HL-60 (cell line): ENCODE results near the gene PSMD11.

Experiments
- DNase-seq, 2 experiments: peaks; one replicate each; pipeline ENCODE4 v3.0.0-alpha.2; 2010 to 2020; ENCODE audit warnings: low read depth in 1 of 2, low spot score in 1 of 2
- H3K27ac ChIP-seq: fragments of 250-450 bp; sonication (Bioruptor Pico); replicated peaks from 2 replicates; pipeline ENCODE4 v1.5.1; 2020; ENCODE audit warnings: mild to moderate bottlenecking, moderate library complexity
- H3K27me3 ChIP-seq: fragments of 250-450 bp; sonication (Bioruptor Pico); 2 replicates; pipeline ENCODE4 v1.5.1; 2021; ENCODE audit warnings: mild to moderate bottlenecking, moderate library complexity; ENCODE audit not compliant: insufficient read depth, poor library complexity, severe bottlenecking
- H3K4me3 ChIP-seq: replicated peaks from 2 replicates; pipeline ENCODE4 v1.5.1; 2011; ENCODE audit warnings: mild to moderate bottlenecking, control low read depth, low read length; ENCODE audit not compliant: insufficient read depth
- GABPA ChIP-seq: IDR thresholded peaks from 2 replicates; pipeline ENCODE4 v1.6.1; 2012; ENCODE audit warnings: low read depth
- POLR2AphosphoS5 ChIP-seq: IDR thresholded peaks from 2 replicates; pipeline ENCODE4 v1.6.1; 2012; ENCODE audit warnings: low read depth
- SPI1 ChIP-seq: IDR thresholded peaks from 2 replicates; pipeline ENCODE4 v1.6.1; 2012; ENCODE audit warnings: low read depth, mild to moderate bottlenecking, borderline replicate concordance
- TF ChIP-seq, protein P1 (sequence below): IDR thresholded peaks from one replicate; pipeline ENCODE4 v1.5.1; 2011; ENCODE audit warnings: low read length, control low read depth, inconsistent platforms; ENCODE audit not compliant: insufficient read depth
- TF ChIP-seq, protein P2 (sequence below): IDR thresholded peaks from 2 replicates; pipeline ENCODE4 v1.6.1; 2012; ENCODE audit warnings: low read depth; ENCODE audit not compliant: insufficient replicate concordance

Gene PSMD11

DNA sequence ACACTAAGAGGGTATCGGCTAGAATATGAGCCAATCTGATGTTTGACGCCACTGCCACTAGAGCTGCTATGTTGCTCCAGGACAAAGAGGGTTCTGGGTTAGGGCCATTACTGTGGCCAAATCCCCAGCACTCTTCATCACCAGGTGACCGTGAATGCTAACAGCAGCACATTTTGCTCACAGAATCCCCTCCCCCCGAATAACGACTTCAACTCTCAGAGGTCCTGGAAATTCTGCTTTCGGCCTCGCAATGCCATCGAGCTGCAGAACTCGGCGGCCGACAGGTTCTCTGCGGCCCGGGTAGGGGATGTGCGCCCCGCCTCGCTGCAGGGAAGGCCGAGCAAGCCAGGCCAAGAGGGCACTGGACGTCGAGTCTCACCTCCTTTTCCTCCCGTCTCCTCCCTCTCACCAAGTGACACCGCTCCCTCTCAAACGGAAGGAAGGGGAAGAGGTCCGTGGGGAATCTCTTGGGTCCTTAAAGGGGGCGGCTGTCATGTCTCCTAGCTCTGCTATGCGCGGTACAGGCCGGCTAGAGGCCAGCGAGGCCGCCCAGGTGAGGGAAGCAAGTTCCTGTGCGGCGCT lies 74.4 kb downstream of the PSMD11 start:
- DNase-seq = no peak
- Histone ChIP-seq H3K27ac (no peak overlapping the region), H3K27me3 (peaks cover 34% of the 10 kb centered on the region), H3K4me3 (no peak overlapping the region)
- TF ChIP-seq GABPA = no peak
- TF ChIP-seq, protein P1, sequence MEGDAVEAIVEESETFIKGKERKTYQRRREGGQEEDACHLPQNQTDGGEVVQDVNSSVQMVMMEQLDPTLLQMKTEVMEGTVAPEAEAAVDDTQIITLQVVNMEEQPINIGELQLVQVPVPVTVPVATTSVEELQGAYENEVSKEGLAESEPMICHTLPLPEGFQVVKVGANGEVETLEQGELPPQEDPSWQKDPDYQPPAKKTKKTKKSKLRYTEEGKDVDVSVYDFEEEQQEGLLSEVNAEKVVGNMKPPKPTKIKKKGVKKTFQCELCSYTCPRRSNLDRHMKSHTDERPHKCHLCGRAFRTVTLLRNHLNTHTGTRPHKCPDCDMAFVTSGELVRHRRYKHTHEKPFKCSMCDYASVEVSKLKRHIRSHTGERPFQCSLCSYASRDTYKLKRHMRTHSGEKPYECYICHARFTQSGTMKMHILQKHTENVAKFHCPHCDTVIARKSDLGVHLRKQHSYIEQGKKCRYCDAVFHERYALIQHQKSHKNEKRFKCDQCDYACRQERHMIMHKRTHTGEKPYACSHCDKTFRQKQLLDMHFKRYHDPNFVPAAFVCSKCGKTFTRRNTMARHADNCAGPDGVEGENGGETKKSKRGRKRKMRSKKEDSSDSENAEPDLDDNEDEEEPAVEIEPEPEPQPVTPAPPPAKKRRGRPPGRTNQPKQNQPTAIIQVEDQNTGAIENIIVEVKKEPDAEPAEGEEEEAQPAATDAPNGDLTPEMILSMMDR = no peak
- TF ChIP-seq, protein P2, sequence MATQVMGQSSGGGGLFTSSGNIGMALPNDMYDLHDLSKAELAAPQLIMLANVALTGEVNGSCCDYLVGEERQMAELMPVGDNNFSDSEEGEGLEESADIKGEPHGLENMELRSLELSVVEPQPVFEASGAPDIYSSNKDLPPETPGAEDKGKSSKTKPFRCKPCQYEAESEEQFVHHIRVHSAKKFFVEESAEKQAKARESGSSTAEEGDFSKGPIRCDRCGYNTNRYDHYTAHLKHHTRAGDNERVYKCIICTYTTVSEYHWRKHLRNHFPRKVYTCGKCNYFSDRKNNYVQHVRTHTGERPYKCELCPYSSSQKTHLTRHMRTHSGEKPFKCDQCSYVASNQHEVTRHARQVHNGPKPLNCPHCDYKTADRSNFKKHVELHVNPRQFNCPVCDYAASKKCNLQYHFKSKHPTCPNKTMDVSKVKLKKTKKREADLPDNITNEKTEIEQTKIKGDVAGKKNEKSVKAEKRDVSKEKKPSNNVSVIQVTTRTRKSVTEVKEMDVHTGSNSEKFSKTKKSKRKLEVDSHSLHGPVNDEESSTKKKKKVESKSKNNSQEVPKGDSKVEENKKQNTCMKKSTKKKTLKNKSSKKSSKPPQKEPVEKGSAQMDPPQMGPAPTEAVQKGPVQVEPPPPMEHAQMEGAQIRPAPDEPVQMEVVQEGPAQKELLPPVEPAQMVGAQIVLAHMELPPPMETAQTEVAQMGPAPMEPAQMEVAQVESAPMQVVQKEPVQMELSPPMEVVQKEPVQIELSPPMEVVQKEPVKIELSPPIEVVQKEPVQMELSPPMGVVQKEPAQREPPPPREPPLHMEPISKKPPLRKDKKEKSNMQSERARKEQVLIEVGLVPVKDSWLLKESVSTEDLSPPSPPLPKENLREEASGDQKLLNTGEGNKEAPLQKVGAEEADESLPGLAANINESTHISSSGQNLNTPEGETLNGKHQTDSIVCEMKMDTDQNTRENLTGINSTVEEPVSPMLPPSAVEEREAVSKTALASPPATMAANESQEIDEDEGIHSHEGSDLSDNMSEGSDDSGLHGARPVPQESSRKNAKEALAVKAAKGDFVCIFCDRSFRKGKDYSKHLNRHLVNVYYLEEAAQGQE = no peak
- no peak for TF ChIP-seq SPI1
- no peak for TF ChIP-seq POLR2AphosphoS5

DNA sequence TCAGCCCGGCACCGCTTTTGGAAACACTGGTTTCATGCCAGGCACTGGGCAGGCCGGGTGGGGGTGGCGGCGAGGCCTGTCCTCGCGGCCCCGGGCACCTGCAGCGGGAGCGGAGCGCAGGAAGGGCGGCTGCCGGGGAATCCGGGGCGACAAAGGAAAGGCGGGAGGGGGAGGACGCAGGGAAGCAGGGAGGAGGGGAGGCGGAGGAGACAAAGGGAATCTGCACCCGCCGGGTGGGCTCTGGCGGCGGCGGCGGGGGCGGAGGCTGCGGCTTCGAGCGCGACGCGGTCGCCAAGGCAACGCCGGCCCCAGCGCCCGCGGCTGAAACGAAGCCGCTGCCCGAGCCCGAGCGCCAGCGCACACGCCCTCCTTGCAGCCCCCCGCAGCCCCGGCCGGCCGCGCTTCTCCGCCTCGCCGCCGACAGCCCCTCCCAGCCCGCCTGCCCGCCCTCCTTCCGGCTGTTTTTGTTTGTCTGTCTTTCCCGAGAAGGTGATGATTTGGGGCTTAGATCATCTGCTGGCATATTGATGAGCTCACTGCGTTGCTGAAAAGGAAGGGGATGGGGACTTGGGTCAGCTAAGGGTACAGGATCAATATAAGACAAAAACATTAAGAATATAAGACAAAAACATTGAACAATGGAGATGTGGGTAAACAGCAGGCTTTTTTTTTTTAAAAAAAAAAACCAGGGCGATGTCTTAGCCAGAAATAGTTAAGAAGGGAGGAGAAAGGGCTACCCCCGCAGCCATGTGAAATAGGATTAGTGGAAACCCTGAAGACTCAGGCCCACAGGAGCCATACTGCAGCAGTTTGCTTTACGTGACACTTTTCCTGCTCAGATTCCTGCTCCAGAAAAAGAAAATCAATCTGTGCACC lies 75.2 kb downstream of the PSMD11 start:
- Histone ChIP-seq H3K27ac (no peak overlapping the region), H3K27me3 (peaks cover 34% of the 10 kb centered on the region), H3K4me3 (peak overlapping the region; percentile 11; the same call in 1 of the 2 replicates)
- TF ChIP-seq GABPA (no peak), POLR2AphosphoS5 (no peak), SPI1 (no peak)
- TF ChIP-seq, protein P1 = no peak
- TF ChIP-seq, protein P2 = no peak
- DNase-seq = no peak

DNA sequence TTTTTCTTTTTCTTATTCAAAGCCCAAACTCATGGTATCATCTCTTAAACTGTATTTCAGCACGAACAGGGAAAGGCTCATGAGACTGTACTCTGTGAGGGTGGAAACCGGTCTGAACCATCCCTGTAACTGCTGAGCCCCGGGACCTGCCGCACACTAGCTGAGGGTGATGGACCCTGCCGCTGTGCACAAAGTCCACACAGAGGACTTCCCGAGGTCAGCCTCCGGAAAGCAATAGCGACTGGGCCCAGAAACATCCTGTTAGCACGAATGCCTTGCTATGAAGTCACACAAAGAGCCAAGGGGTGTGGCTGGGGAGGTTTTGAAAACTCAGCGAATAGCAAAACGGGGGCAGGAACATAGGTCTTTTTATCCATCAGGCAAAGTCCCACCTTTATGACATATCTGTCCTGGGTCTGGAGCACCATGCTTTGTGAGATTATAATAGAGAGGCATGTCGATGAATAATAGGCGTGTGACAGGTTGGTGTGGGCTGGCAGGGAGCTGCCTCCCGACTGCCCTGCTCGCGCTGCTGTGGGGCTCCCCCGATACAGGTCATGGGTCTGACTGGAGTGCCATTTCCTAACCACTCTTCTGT lies 75.9 kb downstream of the PSMD11 start:
- Histone ChIP-seq H3K27me3 (peaks cover 34% of the 10 kb centered on the region), H3K27ac (no peak overlapping the region), H3K4me3 (no peak overlapping the region)
- TF ChIP-seq POLR2AphosphoS5 (no peak), GABPA (no peak), SPI1 (no peak)
- TF ChIP-seq, protein P1 = no peak
- TF ChIP-seq, protein P2 = no peak
- no peak for DNase-seq
